GM18907 (cell line): ENCODE data around the gene TDRKH.

Experiments used
- ATAC-seq: cut with Tn5 transposase; IDR thresholded peaks from one replicate; pipeline ENCODE4 v1.9.1; 2021; ENCODE audit warnings: mild to moderate bottlenecking, moderate library complexity; ENCODE audit not compliant: unreplicated experiment

Gene TDRKH, protein sequence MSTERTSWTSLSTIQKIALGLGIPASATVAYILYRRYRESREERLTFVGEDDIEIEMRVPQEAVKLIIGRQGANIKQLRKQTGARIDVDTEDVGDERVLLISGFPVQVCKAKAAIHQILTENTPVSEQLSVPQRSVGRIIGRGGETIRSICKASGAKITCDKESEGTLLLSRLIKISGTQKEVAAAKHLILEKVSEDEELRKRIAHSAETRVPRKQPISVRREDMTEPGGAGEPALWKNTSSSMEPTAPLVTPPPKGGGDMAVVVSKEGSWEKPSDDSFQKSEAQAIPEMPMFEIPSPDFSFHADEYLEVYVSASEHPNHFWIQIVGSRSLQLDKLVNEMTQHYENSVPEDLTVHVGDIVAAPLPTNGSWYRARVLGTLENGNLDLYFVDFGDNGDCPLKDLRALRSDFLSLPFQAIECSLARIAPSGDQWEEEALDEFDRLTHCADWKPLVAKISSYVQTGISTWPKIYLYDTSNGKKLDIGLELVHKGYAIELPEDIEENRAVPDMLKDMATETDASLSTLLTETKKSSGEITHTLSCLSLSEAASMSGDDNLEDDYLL

DNA sequence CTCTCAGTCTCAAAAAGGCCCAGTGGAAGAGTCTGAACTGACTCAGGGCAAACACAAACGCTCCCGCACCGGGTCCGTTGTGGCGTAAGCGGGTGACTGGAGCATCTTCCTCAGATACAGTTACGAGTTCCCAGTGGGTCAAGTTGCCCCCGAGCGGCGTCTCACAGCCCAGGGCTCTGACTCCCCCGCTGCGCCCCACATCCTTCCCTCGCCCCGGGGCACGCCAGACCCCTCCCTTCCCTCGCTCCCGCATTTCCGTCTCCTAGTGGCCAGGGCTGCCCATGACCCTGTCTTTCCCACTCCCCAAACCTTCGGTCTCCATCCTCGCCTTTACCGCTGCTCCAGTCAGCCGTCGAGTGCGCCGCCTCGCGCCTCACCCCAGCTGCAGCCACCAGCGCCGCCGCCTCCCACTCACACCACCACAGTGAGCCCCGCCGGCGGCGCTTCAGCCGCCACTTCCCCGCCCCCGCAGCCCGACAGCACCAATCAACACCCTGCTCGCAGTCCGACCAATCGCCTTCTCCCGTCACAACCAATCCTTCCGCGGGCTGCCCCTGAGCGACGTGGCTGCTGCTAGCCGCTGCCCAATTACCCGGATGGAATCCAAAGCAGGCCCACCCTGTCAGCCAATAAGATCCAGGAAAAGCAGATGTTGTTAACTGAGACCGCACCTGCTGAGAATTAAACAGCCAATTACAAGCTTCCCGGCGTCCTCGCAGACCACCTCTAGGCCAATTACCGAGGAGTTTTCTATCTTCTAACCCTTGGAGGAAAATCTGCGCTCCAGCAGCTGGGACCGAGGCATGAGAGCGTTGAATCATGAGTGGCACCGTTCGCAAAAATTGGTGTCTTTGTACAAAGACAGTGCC, at the start of gene TDRKH:
Gene TDRKH, minus strand, starts transcription at position 430 of the 869 bp plus-strand sequence. CDS start 7,478 bp downstream, outside the sequence.
- peak; percentile 94 for ATAC-seq

DNA sequence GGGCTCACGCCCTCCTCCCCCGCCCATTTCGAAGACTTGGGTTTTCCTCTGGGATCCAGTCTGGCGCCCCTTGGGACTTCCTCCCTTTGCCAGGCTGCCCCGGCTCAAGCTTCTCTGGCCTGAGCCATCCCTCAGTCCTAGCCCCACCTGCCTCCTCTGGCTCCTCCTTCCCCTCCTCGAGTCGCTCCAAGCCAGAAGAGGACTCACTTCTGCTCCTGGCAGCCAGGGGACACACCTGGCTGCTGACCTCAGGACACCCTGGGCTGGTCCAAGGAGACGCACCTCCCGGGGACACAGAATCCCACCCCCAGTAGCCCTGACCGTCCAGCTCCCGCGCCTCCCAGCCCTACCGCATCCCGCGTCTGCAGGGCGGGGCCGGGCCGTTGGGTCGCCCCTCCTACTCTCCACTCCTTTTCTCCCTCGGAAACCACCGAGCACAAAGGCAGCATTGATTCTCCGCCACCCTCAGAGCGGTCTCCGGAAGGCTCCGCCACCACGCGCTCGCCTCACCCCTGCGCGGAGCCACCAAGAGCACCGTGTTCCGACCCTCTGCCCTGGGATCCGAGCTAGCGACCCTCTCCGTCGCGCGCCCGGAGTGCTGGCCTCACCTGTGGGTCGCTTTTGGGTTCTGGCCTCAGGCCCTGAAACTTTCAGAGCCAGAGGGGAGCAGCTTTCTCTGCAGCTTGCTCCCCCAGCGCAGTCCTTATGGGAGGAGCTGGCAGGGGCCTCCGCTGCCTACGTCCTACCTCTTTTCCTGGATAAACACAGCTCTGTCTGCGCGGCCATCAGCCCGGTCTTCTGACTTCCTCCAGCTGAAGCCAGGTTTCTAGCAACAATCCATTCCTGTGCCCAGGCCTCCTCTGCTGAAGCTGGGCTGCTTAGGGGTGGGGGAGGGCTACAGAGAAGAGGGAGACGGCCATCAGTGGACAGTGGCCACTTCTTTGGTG, 49.4 kb upstream of the TDRKH start, which contains the start of gene C2CD4D:
Gene C2CD4D, minus strand, starts transcription at position 364 of the 947 bp plus-strand sequence. CDS start 831 bp downstream, outside the sequence.
- peak; percentile 44 for ATAC-seq

DNA sequence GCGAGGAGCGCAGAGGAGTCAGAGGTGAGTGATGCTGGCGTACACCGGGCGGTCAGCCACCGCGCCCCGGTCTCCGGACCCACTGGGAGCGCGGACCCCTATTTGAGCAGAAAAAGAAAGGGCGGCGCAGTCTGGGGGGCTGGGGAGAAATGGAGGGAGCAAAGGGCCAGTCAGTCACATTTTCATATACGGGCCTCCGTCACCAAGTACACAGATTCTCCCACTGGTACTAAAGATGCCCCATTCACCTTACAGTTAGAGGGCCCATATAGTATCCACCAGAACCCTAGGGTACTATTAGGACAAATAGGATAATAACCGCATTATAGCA, 48.7 kb upstream of the TDRKH start:
- no peak for ATAC-seq

GRCh38 chr1:151838222-151839081, 48.2 kb upstream of the TDRKH start:
- no peak for ATAC-seq

DNA sequence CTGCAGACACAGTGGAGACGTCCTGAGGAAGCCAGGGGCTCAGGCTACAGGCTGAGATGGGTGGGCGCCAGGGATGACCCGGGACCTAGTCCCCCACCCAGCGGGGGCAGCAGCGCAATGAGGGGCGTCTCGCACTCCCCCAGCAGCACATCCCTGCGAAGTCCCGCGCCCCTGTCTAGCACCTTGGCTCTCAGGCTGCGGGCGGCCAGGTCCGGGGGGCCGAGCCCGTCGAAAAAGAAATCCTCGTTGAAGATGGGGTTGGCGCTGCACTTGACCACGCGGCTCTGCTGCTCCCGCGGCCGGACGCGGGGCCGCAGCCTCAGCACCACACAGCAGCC, 47.6 kb upstream of the TDRKH start:
- no peak for ATAC-seq

- ATAC-seq = no peak
These were observed 46.9 kb upstream of the TDRKH start for GRCh38 chr1:151837197-151837596.

DNA sequence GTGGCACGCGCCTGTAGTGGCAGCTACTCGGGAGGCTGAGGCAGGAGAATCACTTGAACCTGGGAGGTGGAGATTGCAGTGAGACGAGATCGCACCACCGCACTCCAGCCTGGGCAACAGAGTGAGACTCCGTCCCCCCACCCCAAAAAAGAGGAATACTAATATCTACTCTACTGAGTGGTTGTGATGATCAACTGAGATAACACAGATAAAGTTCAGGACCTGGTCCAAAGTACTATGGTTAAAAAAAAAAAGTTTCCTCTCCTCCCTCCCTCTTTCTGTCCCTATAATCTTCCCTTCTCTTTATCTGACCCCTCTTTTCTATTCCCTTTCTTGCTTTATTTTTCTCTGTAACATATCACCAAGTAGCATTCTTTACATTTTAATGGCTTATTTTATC, 45.3 kb upstream of the TDRKH start:
- ATAC-seq = no peak

DNA sequence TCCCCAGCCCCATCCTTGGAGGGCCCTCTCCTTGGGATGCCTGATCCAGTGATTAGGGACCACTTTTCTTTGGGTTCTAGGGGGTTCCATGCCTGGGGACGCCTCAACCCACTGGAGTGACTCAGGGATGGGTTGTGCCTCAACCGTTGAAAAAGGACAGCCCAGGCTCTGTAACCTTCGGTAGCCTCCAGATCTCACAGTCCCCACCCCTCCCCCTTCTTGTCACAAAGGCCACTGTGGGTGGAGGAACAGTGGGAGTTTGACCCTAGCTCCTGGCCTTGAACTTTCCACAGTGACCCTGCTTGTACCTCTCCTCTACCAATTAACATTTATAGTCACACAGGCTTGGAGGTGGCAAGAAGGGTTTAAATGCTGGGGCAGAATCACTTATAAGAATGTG, 43.9 kb upstream of the TDRKH start:
- no peak for ATAC-seq

- ATAC-seq = no peak
These were observed 43.0 kb upstream of the TDRKH start for GRCh38 chr1:151833172-151833900.

DNA sequence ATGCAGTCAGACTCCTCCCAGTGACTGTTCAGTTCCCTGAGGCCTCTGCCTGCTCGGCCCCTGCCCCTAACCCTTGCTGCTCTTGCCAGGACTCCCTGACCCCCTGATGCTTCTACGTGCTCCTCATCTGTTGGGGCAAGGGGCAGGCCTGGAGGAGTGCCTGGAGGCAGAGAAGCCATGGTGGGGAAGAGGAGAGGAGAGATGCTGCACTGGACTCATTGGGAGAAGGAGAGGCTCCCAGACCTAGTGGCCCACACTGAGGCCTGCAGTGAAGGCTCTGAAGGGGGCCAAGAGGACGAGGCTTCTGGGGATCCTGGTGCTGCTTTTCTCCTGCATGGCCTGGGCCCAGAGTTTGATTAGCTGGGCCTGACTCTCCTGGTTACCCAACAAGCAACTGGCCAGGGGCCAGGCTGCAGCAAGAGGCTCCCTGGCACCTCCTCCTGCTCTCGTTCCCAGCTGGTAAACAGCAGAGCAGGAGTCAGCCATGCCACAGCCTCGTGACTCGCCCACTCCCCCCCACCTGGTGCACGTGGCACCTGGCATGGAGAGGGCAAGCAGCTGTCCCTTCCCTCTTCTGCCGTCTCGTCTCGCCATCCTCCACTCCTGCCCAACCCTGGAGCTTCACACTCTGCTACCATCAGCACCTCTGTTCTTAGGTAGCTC, 42.1 kb upstream of the TDRKH start:
- no peak for ATAC-seq

- ATAC-seq = no peak
These were observed 41.3 kb upstream of the TDRKH start, which contains the start of gene RORC for GRCh38 chr1:151831605-151832004. TSS of gene RORC (minus strand) at chr1:151831802. CDS start at chr1:151831764, 38 bp downstream.

DNA sequence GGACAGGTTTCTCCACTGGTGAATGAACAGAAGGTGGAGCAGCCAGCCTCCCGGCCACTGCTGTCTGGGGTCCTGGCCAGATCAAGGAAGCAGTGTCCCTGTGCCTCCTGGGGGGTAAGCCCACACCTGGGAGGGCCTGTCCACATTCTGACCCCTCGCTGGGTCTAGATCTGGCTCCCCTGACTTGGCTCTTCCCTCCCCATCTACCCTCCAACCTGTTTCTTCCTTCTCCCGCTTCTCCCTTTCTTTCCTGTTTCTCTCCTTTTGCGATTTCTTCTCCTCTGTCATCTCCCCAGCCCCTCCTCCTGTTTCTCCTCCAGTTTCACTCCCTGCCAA, 40.9 kb upstream of the TDRKH start:
- ATAC-seq = no peak

- no peak for ATAC-seq
These were observed 39.8 kb upstream of the TDRKH start for GRCh38 chr1:151830055-151830454.

DNA sequence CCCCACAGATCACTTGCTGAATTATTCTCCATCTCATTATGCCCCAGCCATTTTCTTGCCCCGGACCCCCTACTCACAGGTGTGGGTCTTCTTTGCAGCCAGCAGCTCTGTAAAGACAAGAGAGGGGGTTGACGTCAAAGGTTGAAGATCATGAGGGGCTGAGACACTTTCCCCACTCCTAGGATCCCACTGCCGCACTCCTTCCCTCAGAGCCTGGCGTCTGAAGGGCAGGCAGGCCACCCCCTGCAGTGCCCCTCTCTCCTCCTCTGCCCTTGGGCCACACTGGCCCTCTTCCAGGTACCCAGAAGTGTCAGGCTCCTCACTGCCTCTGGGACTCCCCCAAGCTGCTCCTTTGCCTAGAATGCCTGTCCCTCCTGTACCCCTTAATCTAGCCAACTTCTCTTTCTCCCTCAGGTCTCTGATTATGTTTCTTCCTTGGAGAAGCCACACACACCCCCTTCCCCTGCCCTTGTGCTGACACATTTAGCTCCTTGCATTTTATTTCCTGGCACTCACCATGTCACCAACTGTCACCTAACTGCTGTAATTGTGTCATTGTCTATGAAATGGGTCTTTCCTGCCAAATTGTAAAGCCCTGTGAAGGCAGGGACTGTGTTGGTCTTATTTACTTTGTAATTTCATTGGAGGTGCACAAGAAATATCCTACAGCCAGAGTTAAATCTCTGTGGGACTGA, 39.2 kb upstream of the TDRKH start:
- ATAC-seq = no peak

- no peak for ATAC-seq
These were observed 38.6 kb upstream of the TDRKH start for GRCh38 chr1:151828921-151829320.

- no peak for ATAC-seq
These were observed 37.6 kb upstream of the TDRKH start for GRCh38 chr1:151827853-151828252.

GRCh38 chr1:151825751-151826660, 35.7 kb upstream of the TDRKH start:
- no peak for ATAC-seq
